Lower lobe of right lung (tissue), 2 donors: ENCODE measurements around the gene IDNK. TPM values are rescaled to one million over a fixed set of nuclear protein-coding genes. Genes with fewer than 3 reads are reported as not detected.
A peak's percentile ranks its signal among the peaks of the same experiment; 100 is the strongest.
"Not testable (repeated sequence)": the region's sequence is repeated elsewhere in the genome, so short reads cannot be mapped to it uniquely, and the experiment has no call there.

Experiments
- ATAC-seq, 2 donors: fragments of 200-7000 bp; cut with Tn5 transposase; one replicate each; pipeline ENCODE4 v1.9.1; 2020 to 2022; ENCODE audit warnings: mild to moderate bottlenecking in 2 of 2, moderate library complexity in 2 of 2
- DNase-seq: peaks from one replicate; pipeline ENCODE4 v3.0.0-alpha.2; 2020
- H3K27ac ChIP-seq: fragments of 200-600 bp; one replicate; pipeline ENCODE4 v1.8.0; 2022
- H3K27me3 ChIP-seq: fragments of 200-600 bp; one replicate; pipeline ENCODE4 v1.8.0; 2022; ENCODE audit warnings: low read depth
- H3K36me3 ChIP-seq: fragments of 200-600 bp; one replicate; pipeline ENCODE4 v1.8.0; 2022; ENCODE audit warnings: mild to moderate bottlenecking
- H3K4me1 ChIP-seq: fragments of 200-600 bp; one replicate; pipeline ENCODE4 v1.8.0; 2022
- H3K4me3 ChIP-seq: fragments of 200-600 bp; one replicate; pipeline ENCODE4 v1.8.0; 2022; ENCODE audit warnings: mild to moderate bottlenecking
- H3K9me3 ChIP-seq: fragments of 200-600 bp; one replicate; pipeline ENCODE4 v1.8.0; 2022
- intact Hi-C: fragments of 100-400 bp; cut with DNase I; formaldehyde crosslinking; loops from one replicate; pipeline ENCODE4 v1.11.0; 2022
- total RNA-seq: library from RNA; stranded (reverse); fragmentation: NEBNext Ultra II Directional; extraction: Animal tissue kit (Norgen Biotek cat#: 25700); gene quantifications from one replicate; pipeline ENCODE4 v1.2.1, GENCODE V29; 2021
- TF ChIP-seq, protein P1 (sequence below): fragments of 200-600 bp; IDR thresholded peaks from one replicate; pipeline ENCODE4 v1.8.0; 2022; ENCODE audit warnings: antibody characterized with exemption, mild to moderate bottlenecking
- donor health status: DM: no; HTN: yes; CAD: no; lungs with severe emphysema.

Gene IDNK
- total RNA-seq, 1 donor from 2014 or later = 4.2 TPM

DNA sequence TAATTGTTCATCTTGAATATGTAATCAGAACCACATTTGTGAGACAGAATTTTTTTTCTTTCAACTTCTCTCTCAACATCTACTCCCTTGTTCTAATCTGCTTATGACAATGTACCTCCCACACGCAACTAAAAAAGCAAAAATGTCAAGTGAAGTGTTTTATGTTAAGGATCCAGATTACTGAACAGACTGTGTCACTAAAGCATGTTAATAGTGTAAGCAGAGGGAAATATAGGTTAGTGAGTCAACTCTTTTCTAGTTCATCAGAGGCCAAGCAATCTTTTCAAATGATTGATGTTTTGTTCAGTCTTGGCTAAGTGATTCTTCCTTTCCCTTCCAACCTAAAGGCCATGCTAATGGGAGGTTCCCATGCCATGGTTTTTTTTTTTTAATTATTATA lies 34.7 kb upstream of the IDNK start:
- no peaks in the 10 kb centered on the region for H3K4me1 ChIP-seq
- DNase-seq (no peak), ATAC-seq (no peak)
- H3K9me3 ChIP-seq = no peaks in the 10 kb centered on the region
- intact Hi-C loops = no loop called here
- no peaks in the 10 kb centered on the region for H3K36me3 ChIP-seq
- no peak overlapping the region for H3K4me3 ChIP-seq
- H3K27me3 ChIP-seq = no peaks in the 10 kb centered on the region
- TF ChIP-seq, protein P1, sequence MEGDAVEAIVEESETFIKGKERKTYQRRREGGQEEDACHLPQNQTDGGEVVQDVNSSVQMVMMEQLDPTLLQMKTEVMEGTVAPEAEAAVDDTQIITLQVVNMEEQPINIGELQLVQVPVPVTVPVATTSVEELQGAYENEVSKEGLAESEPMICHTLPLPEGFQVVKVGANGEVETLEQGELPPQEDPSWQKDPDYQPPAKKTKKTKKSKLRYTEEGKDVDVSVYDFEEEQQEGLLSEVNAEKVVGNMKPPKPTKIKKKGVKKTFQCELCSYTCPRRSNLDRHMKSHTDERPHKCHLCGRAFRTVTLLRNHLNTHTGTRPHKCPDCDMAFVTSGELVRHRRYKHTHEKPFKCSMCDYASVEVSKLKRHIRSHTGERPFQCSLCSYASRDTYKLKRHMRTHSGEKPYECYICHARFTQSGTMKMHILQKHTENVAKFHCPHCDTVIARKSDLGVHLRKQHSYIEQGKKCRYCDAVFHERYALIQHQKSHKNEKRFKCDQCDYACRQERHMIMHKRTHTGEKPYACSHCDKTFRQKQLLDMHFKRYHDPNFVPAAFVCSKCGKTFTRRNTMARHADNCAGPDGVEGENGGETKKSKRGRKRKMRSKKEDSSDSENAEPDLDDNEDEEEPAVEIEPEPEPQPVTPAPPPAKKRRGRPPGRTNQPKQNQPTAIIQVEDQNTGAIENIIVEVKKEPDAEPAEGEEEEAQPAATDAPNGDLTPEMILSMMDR = no peak
- no peak overlapping the region for H3K27ac ChIP-seq

DNA sequence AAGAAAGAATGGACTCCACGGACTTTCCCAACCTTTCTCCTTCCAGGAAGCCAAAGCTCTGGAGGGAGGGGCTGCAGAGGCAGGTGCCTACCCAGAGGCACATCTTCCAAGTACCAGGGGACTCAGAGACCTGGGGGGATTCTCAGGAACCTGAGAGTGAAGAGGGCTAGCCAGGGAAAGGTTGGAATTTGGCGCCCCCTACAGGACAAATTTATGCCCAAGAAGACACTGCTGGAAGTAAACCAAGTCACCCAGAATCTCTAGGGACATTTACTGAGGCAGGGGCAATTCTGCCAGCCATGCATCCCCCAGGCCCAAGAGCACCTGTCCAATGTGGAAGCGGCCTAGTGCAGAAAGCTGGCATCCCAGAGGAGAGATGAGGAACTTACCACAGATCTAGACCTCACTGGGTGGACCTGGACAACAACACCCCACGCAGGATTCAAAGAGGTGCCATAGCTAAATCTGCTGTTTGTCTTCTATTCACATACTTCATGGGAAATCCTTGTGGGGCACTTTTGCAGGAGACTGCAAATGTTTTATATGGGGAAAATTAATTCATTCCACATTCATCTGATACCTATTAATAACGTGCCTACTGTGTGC lies 25.9 kb upstream of the IDNK start:
- no peak overlapping the region for H3K4me3 ChIP-seq
- H3K9me3 ChIP-seq = no peaks in the 10 kb centered on the region
- H3K36me3 ChIP-seq = no peaks in the 10 kb centered on the region
- no peaks in the 10 kb centered on the region for H3K27me3 ChIP-seq
- ATAC-seq (peak; percentile 38 to 47), DNase-seq (no peak)
- intact Hi-C loops = no loop called here
- no peaks in the 10 kb centered on the region for H3K4me1 ChIP-seq
- no peak overlapping the region for H3K27ac ChIP-seq
- TF ChIP-seq, protein P1 = peak; percentile 70

DNA sequence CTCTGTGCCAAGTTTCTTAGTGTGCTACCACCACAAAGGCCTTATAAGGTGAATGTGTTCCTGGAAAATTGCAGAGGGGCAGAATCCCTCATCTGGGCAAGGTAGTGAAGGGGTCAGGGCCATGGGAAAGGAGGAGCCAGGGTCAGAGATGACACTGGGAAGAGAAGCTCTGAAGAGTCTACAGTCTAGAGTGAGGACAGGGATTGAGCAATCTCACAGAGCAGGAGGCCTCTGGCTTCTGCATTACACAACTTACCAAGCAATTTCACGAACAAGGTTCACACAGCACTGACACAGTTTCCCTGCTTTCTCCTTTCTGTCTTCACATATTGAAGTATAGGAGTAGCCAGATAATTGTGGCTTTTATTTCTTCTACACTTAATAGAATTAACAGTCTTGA lies 24.5 kb upstream of the IDNK start:
- H3K27me3 ChIP-seq = no peaks in the 10 kb centered on the region
- DNase-seq = no peak
- TF ChIP-seq, protein P1 = no peak
- no peaks in the 10 kb centered on the region for H3K4me1 ChIP-seq
- H3K4me3 ChIP-seq = no peak overlapping the region
- no peaks in the 10 kb centered on the region for H3K9me3 ChIP-seq
- intact Hi-C loops = no loop called here
- peak; percentile 60 to 66 for ATAC-seq
- H3K36me3 ChIP-seq = no peaks in the 10 kb centered on the region
- no peak overlapping the region for H3K27ac ChIP-seq

DNA sequence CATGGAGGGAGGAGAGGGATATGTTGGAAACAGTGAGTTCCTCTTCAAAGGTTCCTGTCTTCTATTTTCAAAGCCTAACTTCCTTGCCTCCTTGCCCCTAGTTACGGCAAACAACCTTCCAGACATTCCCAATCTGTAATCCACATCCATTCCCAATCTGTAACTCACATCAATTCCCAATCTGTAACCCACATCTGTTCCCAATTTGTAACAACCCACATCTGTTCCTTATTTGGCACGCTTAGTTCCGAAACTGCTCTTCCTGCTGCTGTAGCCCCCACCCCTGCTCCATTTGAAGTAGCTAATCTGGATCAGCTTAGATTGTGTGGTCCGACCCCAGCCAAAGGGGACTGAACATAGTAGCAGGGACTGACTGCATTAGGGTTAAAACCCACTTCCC lies 23.9 kb upstream of the IDNK start:
- no peaks in the 10 kb centered on the region for H3K27me3 ChIP-seq
- ATAC-seq = no peak
- no peak overlapping the region for H3K27ac ChIP-seq
- H3K4me3 ChIP-seq = no peak overlapping the region
- no peaks in the 10 kb centered on the region for H3K4me1 ChIP-seq
- intact Hi-C loops = no loop called here
- TF ChIP-seq, protein P1 = no peak
- no peaks in the 10 kb centered on the region for H3K36me3 ChIP-seq
- H3K9me3 ChIP-seq = no peaks in the 10 kb centered on the region
- DNase-seq = no peak

DNA sequence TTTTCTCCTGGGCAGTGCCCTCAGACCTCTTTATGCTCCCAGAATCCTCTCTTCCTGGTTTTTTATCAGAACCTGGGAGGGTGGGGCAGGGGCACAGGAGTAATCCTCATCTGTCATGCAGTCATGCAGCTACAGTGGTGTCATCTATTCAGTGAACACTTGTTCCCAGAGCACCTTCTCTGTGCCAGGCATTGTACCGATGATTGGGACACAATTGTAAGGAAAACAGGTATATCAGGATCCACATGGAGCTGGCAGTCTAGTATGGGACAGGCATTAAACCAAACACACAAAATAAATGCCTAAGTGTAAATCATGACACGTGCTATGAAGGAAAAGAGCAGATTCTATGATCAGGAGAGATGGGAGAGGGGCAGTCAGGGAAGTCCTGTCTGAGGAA lies 21.5 kb upstream of the IDNK start:
- no peaks in the 10 kb centered on the region for H3K4me1 ChIP-seq
- TF ChIP-seq, protein P1 = no peak
- no peaks in the 10 kb centered on the region for H3K27me3 ChIP-seq
- H3K27ac ChIP-seq = no peak overlapping the region
- H3K9me3 ChIP-seq = no peaks in the 10 kb centered on the region
- H3K4me3 ChIP-seq = no peak overlapping the region
- ATAC-seq (no peak), DNase-seq (no peak)
- H3K36me3 ChIP-seq = no peaks in the 10 kb centered on the region
- intact Hi-C loops = no loop called here

DNA sequence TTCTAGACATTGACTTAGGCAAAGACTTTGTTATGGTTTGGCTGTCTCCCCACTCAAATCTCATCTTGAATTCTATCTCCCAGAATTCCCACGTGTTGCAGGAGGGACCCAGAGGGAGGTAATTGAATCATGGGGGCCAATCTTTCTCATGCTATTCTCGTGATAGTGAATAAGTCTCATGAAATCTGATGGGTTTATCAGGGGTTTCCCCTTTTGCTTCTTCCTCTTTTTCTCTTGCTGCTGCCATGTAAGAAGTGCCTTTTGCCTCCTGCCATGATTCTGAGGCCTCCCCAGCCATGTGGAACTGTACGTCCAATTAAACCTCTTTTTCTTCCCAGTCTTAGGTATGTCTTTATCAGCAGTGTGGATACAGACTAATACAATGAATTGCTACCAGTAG lies 15.3 kb upstream of the IDNK start:
- H3K36me3 ChIP-seq, DNase-seq, intact Hi-C loops, H3K4me3 ChIP-seq, H3K27me3 ChIP-seq, H3K27ac ChIP-seq, H3K9me3 ChIP-seq, H3K4me1 ChIP-seq, ATAC-seq: not testable (repeated sequence)

DNA sequence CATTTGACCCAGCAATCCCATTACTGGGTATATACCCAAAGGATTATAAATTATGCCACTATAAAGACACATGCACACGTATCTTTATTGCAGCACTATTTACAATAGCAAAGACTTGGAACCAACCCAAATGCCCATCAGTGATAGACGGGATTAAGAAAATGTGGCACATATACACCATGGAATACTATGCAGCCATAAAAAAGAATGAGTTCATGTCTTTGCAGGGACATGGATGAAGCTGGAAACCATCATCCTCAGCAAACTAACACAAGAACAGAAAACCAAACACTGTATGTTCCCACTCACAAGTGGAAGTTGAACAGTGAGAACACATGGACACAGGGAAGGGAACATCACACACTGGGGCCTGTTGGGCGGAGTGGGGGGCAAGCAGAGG lies 9.6 kb upstream of the IDNK start:
- DNase-seq, H3K27ac ChIP-seq, H3K4me1 ChIP-seq, ATAC-seq, H3K27me3 ChIP-seq, H3K36me3 ChIP-seq, H3K9me3 ChIP-seq, H3K4me3 ChIP-seq, intact Hi-C loops: not testable (repeated sequence)
